Fibroblast of the aortic adventitia (primary cell): ENCODE results near the gene PARS2. TPM values are rescaled to one million over a fixed set of nuclear protein-coding genes. Genes with fewer than 3 reads are reported as not detected.

Source experiments
- DNase-seq: peaks from one replicate; pipeline ENCODE4 v3.0.0-alpha.2; 2010; ENCODE audit warnings: low read depth
- H3K4me3 ChIP-seq: 2 replicates; pipeline ENCODE4 v1.5.1; 2011; ENCODE audit warnings: low read depth, mild to moderate bottlenecking, control low read depth, low read length, moderate library complexity
- CTCF ChIP-seq: IDR thresholded peaks from 2 replicates; pipeline ENCODE4 v1.5.1; 2011; ENCODE audit warnings: mild to moderate bottlenecking, low read length, control low read depth, inconsistent platforms; ENCODE audit not compliant: insufficient read depth
- total RNA-seq: library from RNA; depleted of rRNA; stranded (reverse); fragments of >200 nt; gene quantifications from 2 replicates; pipeline ENCODE4 v1.2.3, GENCODE V29; 2012; ENCODE audit warnings: low replicate concordance

Gene PARS2
- total RNA-seq, 1 donor: 4.1 TPM

- DNase-seq: no peak
- H3K4me3 ChIP-seq: no peak overlapping the region
- no peak for TF ChIP-seq CTCF
These were observed 41.7 kb upstream of the PARS2 start for GRCh38 chr1:54805981-54806381.

DNA sequence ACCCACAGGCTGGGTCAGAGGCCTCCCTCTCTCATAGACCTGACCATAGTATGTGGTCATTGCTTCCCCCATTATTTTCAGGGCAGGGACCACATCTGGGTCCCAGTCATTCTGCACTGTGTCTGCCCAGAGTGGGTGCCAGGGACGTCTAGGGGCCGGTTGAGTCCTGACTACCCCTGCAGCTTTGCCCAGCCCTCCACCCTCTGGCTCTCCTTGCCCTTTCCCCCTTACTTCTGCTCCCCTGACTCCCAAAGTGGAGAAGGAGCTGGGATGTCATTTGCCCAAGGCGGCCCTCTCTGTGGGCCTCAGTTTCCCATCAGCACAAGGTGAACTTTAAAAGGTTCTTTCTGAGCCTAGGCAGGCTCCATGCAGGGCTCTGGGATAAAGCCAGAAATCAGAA is 41.1 kb upstream of the PARS2 start:
- DNase-seq: no peak
- H3K4me3 ChIP-seq: no peak overlapping the region
- TF ChIP-seq CTCF: no peak

- no peak overlapping the region for H3K4me3 ChIP-seq
- peak; percentile 25 for DNase-seq
- no peak for TF ChIP-seq CTCF
These were observed 40.3 kb upstream of the PARS2 start for GRCh38 chr1:54804471-54805132.

GRCh38 chr1:54803761-54804470 is 39.6 kb upstream of the PARS2 start:
- peak; percentile 76 for DNase-seq
- TF ChIP-seq CTCF: no peak
- no peak overlapping the region for H3K4me3 ChIP-seq

DNA sequence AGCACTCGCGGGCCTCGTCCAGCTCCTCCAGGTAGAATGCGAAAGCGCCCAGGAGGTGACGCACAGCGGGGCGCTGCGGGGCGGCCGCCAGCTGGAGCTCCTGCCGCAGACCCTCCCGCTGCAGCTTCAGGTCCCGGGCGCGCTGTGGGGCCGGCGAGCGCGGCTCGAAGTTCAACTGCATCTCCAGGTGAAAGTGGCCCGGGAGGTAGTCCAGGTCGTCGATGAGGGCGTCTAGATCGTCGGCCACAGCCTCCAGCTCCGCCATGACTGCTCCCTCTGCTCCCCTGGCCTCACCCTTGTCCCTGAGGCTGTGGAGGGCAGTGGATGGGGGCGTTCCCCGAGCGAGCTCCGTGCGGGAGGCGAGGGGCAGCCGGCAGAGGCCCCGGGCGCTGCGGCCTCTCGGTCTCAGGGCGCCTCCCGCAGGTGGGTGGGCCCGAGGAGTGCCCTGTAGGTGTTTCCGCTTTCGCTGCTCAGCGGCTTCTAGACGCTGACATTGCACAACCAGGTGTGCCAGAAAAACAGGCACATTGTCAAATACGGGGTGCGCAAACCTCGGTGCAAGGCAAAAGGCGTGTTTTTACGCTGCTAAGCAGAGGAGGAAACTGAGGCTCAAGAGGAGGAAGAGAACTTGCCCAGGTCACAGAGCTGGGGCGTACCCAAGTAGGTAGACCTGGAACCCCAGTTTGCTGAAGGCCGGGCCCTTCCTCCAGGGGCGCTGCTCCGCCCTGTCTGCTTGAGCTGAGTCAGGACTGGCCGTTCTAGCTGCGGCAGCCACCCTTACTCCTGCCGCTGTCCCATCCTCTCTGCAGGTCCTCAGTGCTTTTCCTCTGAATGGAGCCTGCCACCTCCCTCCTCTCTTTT is 36.8 kb upstream of the PARS2 start, which contains the start of gene TTC22:
TSS of gene TTC22 (minus strand) at position 425 of the 861 bp plus-strand sequence. CDS start at position 265, 160 bp downstream.
- TF ChIP-seq CTCF: peak; percentile 32
- no peak for DNase-seq
- peak within 1 kb of the TSS; percentile 9 for H3K4me3 ChIP-seq

DNA sequence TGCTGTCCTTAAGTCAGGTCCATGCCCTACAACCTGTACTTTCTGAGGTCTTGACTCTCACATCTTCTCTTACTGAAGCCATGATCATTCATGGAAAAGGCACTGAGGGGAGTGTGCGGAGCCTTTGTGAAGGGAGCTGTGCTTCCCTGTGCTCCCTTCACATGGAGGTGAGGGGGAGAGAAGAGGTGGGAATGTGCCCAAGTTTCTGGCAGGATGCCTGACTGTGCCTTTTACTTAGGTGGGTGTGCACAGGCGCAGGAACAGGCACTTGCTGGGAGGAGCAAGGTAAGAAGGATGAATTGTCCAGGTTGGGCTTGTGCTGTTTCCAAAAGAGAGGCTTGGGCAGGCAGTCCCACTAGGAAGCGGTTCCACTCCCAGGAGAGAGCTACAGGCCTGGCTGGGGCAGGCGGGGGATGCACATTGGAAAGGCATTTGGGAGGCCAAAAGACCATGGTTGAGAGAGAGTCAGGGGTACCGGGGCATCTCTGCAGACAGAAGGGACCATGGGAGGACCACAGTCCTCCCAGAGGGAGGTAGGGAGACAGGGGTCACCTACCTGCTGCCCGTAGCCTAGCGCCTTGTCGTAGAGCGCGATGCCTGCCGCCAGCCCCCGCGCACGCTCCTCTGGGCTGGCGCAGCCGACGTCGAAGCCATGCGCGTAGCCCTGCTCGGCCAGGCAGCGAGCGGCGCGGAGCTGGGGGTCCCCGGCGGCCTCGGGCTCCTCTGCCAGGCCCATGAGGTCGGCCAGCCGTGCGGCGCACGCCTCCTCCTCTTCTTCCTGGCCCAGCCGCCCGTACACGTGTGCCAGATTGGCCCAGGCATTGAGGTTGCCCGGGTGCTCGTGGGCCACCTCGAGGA is 35.9 kb upstream of the PARS2 start:
- DNase-seq: no peak
- no peak for TF ChIP-seq CTCF
- H3K4me3 ChIP-seq: no peak overlapping the region
